Astrocyte of the cerebellum (primary cell): ENCODE results near the gene SCGB1C2.

ENCODE experiments used
- DNase-seq: peaks from one replicate; pipeline ENCODE4 v3.0.0-alpha.2; 2011; ENCODE audit warnings: low read depth
- H3K4me3 ChIP-seq: 2 replicates; pipeline ENCODE4 v1.5.1; 2011; ENCODE audit warnings: mild to moderate bottlenecking, low read depth, low read length, moderate library complexity
- CTCF ChIP-seq: IDR thresholded peaks from 2 replicates; pipeline ENCODE4 v1.5.1; 2012; ENCODE audit warnings: low read length, low read depth, moderate library complexity, mild to moderate bottlenecking; ENCODE audit errors: missing control alignments
- in situ Hi-C: cut with HindIII; loops from 2 replicates; pipeline ENCODE4 v1.10.0; 2017; ENCODE audit warnings: low sequenced_read_pairs

Gene SCGB1C2

GRCh38 chr17:180381-181244 is 43.2 kb downstream of the SCGB1C2 start:
- no peak for TF ChIP-seq CTCF
- in situ Hi-C loops, result no loop called here
- no peak overlapping the region for H3K4me3 ChIP-seq
- no peak for DNase-seq

GRCh38 chr17:181245-182049 is 44.1 kb downstream of the SCGB1C2 start, which contains the start of gene DOC2B:
Gene DOC2B (minus strand): TSS chr17:181650. CDS start chr17:181479, 171 bp downstream.
- in situ Hi-C loops, result no loop called here
- H3K4me3 ChIP-seq, result no peak within 1 kb of the TSS
- no peak for DNase-seq
- TF ChIP-seq CTCF, result no peak

- no peak overlapping the region for H3K4me3 ChIP-seq
- DNase-seq, result no peak
- no peak for TF ChIP-seq CTCF
- in situ Hi-C loops, result no loop called here
These were observed 44.8 kb downstream of the SCGB1C2 start for GRCh38 chr17:182050-182751.

- TF ChIP-seq CTCF, result no peak
- in situ Hi-C loops, result no loop called here
- H3K4me3 ChIP-seq, result no peak overlapping the region
- no peak for DNase-seq
These were observed 45.7 kb downstream of the SCGB1C2 start for GRCh38 chr17:183021-183420.

GRCh38 chr17:185445-186138 is 48.2 kb downstream of the SCGB1C2 start:
- TF ChIP-seq CTCF, result no peak
- in situ Hi-C loops, result no loop called here
- H3K4me3 ChIP-seq, result no peak overlapping the region
- DNase-seq, result no peak

GRCh38 chr17:187130-187529 is 49.8 kb downstream of the SCGB1C2 start:
- in situ Hi-C loops, result no loop called here
- H3K4me3 ChIP-seq, result no peak overlapping the region
- no peak for DNase-seq
- no peak for TF ChIP-seq CTCF
